A673 (cell line): ENCODE measurements around the gene LRRC36.

Source experiments
- EZH2 ChIP-seq: fragments of 200-600 bp; sonication (generic); IDR thresholded peaks from 2 replicates; pipeline ENCODE4 v1.6.1; 2017; ENCODE audit warnings: borderline replicate concordance, low read depth, mild to moderate bottlenecking, mixed read lengths, antibody characterized with exemption, low read length; ENCODE audit not compliant: poor library complexity, severe bottlenecking
- TF ChIP-seq, protein P1 (sequence below): fragments of 300-800, 200-600 bp; sonication (generic); conservative IDR thresholded peaks from 2 replicates; pipeline ENCODE4 v1.5.1; 2017; ENCODE audit warnings: low read depth, mild to moderate bottlenecking, antibody characterized with exemption, low read length, moderate library complexity, mixed read lengths

DNA sequence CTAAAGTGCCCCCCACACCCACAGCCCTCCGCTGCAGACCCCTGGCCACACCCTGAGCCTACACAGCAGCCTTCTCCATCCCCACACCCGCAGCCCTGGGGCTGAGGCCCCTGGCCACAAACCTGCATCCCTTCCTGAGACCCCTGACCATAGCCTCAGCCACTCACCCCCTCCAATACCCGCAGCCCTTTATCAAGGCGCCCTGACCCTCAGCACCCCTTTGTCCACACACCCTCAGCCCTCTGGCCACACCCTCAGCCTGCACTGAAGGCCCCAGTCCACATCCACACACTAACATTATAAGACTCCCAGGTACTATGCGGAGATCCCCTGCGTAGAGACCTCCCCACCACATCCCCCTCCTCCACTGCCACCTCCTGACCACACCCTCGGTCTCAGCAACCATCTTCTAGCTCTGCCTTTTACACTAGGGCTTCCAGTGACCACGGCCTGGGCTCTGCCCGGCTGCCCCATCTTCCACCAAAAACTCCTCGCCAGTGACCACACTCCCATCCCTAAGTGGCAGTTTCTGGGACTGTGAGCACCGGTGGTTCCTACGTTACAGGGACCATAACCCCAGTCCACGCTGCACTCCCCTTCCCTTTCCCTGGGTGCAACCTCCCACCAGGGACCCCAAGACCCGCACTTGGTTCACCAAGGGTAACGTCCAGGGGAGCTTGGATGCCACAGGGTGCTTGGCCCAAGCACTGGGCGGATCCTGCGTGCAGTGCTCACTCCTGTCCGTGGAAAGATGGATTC, 65.9 kb downstream of the LRRC36 start:
- TF ChIP-seq, protein P1, sequence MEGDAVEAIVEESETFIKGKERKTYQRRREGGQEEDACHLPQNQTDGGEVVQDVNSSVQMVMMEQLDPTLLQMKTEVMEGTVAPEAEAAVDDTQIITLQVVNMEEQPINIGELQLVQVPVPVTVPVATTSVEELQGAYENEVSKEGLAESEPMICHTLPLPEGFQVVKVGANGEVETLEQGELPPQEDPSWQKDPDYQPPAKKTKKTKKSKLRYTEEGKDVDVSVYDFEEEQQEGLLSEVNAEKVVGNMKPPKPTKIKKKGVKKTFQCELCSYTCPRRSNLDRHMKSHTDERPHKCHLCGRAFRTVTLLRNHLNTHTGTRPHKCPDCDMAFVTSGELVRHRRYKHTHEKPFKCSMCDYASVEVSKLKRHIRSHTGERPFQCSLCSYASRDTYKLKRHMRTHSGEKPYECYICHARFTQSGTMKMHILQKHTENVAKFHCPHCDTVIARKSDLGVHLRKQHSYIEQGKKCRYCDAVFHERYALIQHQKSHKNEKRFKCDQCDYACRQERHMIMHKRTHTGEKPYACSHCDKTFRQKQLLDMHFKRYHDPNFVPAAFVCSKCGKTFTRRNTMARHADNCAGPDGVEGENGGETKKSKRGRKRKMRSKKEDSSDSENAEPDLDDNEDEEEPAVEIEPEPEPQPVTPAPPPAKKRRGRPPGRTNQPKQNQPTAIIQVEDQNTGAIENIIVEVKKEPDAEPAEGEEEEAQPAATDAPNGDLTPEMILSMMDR: no peak
- TF ChIP-seq EZH2: no peak
